Urothelium cell line (cell line): ENCODE measurements around the gene CITED1.

Experiments
- DNase-seq: peaks from one replicate; pipeline ENCODE4 v3.0.0; 2011; ENCODE audit warnings: low spot score, mixed read lengths
- FAIRE-seq: peaks from 2 replicates; lab custom pipeline; 2011; peaks lifted over from hg19 to GRCh38; lab: Jason Lieb, UNC

CITED1 gene

GRCh38 chrX:72309297-72310071 is 3.8 kb upstream of the CITED1 start:
- FAIRE-seq (no peak), DNase-seq (no peak)

GRCh38 chrX:72308566-72309296 is 3.0 kb upstream of the CITED1 start:
- DNase-seq, result peak; percentile 72
- no peak for FAIRE-seq

- FAIRE-seq (no peak), DNase-seq (no peak)
Measured at GRCh38 chrX:72308209-72308565, 2.5 kb upstream of the CITED1 start.

GRCh38 chrX:72307646-72308051 is 1.9 kb upstream of the CITED1 start:
- FAIRE-seq, result no peak
- DNase-seq, result no peak

GRCh38 chrX:72306851-72307645 is 1.3 kb upstream of the CITED1 start:
- peak; percentile 70 for DNase-seq

GRCh38 chrX:72306085-72306801 is 529 bp upstream of the CITED1 start:
- no peak for FAIRE-seq
- DNase-seq, result peak; percentile 39

More at GRCh38 chrX:72306851-72307645, 1.3 kb upstream of the CITED1 start:
- FAIRE-seq, result no peak

GRCh38 chrX:72304877-72305276 is 837 bp downstream of the CITED1 start:
- DNase-seq (no peak), FAIRE-seq (no peak)

GRCh38 chrX:72301781-72302180 is 3.9 kb downstream of the CITED1 start:
- DNase-seq (no peak), FAIRE-seq (no peak)

- FAIRE-seq (no peak), DNase-seq (no peak)
Measured at GRCh38 chrX:72299891-72300630, 5.7 kb downstream of the CITED1 start.

- no peak for DNase-seq
- FAIRE-seq, result no peak
Measured at GRCh38 chrX:72297953-72298730, 7.6 kb downstream of the CITED1 start.

GRCh38 chrX:72296991-72297390 is 8.7 kb downstream of the CITED1 start:
- DNase-seq (no peak), FAIRE-seq (no peak)

GRCh38 chrX:72295745-72296144 is 10.0 kb downstream of the CITED1 start:
- FAIRE-seq (no peak), DNase-seq (no peak)

- DNase-seq (no peak), FAIRE-seq (no peak)
Measured at GRCh38 chrX:72294497-72294896, 11.2 kb downstream of the CITED1 start.

- FAIRE-seq, result no peak
- no peak for DNase-seq
Measured at GRCh38 chrX:72282302-72282701, 23.4 kb downstream of the CITED1 start.

GRCh38 chrX:72280321-72280845 is 25.3 kb downstream of the CITED1 start:
- no peak for FAIRE-seq

GRCh38 chrX:72276478-72276953 is 29.2 kb downstream of the CITED1 start:
- FAIRE-seq, result no peak
- DNase-seq, result no peak

More at GRCh38 chrX:72280321-72280845, 25.3 kb downstream of the CITED1 start:
- peak; percentile 41 for DNase-seq

- DNase-seq, result no peak
- no peak for FAIRE-seq
Measured at GRCh38 chrX:72274526-72274925, 31.2 kb downstream of the CITED1 start.

GRCh38 chrX:72273718-72274117 is 32.0 kb downstream of the CITED1 start:
- DNase-seq, result no peak
- FAIRE-seq, result no peak

- FAIRE-seq (no peak), DNase-seq (no peak)
Measured at GRCh38 chrX:72272868-72273267, 32.8 kb downstream of the CITED1 start.
